SJSA1 (cell line): ENCODE results near the gene TGFA. TPM values are rescaled to one million over a fixed set of nuclear protein-coding genes. Genes with fewer than 3 reads are reported as not detected.
A peak's percentile ranks its signal among the peaks of the same experiment; 100 is the strongest.

Experiments
- DNase-seq, 2 experiments: peaks; one replicate each; pipeline ENCODE4 v3.0.0-alpha.2; 2015 to 2020; ENCODE audit warnings: low spot score in 2 of 2, low read depth in 1 of 2
- H3K27ac ChIP-seq: fragments of 250-450 bp; sonication (Bioruptor Pico); 2 replicates; pipeline ENCODE4 v1.5.1; 2020; ENCODE audit warnings: mild to moderate bottlenecking, moderate library complexity
- H3K27me3 ChIP-seq: fragments of 250-450 bp; sonication (Bioruptor Pico); replicated peaks from 2 replicates; pipeline ENCODE4 v1.5.1; 2020; ENCODE audit warnings: mild to moderate bottlenecking, moderate library complexity
- H3K36me3 ChIP-seq: fragments of 250-450 bp; sonication (Bioruptor Pico); 2 replicates; pipeline ENCODE4 v1.5.1; 2020; ENCODE audit warnings: mild to moderate bottlenecking
- H3K4me1 ChIP-seq: fragments of 250-450 bp; sonication (Bioruptor Pico); replicated peaks from 2 replicates; pipeline ENCODE4 v1.6.1; 2021; ENCODE audit warnings: mild to moderate bottlenecking
- H3K4me3 ChIP-seq: fragments of 250-450 bp; sonication (Bioruptor Pico); 2 replicates; pipeline ENCODE4 v1.5.1; 2020; ENCODE audit warnings: mild to moderate bottlenecking
- H3K9me3 ChIP-seq: fragments of 250-450 bp; sonication (Bioruptor Pico); replicated peaks from 2 replicates; pipeline ENCODE4 v1.5.1; 2020; ENCODE audit warnings: mild to moderate bottlenecking
- total RNA-seq: library from RNA; depleted of rRNA; stranded (reverse); fragments of >200 nt; shearing (Covaris generic); gene quantifications from 2 replicates; pipeline ENCODE4 v1.2.3, GENCODE V29; 2014

The TGFA gene
- total RNA-seq, 1 experiment from 2014 or later = 0.42 TPM

- no peak for DNase-seq
- no peaks in the 10 kb centered on the region for H3K4me1 ChIP-seq
- no peak overlapping the region for H3K4me3 ChIP-seq
- H3K27me3 ChIP-seq = no peaks in the 10 kb centered on the region
- no peak overlapping the region for H3K27ac ChIP-seq
- H3K36me3 ChIP-seq = no peaks in the 10 kb centered on the region
- no peaks in the 10 kb centered on the region for H3K9me3 ChIP-seq
These were observed 8.3 kb upstream of the TGFA start for GRCh38 chr2:70561893-70562292.

- Histone ChIP-seq H3K4me1 (no peaks in the 10 kb centered on the region), H3K9me3 (no peaks in the 10 kb centered on the region), H3K4me3 (no peak overlapping the region), H3K27ac (no peak overlapping the region), H3K36me3 (no peaks in the 10 kb centered on the region), H3K27me3 (0 out of 2 replicates have a peak, but pooled peaks cover 5% of the 10 kb centered on the region)
- DNase-seq = no peak
These were observed 6.8 kb upstream of the TGFA start for GRCh38 chr2:70560442-70560841.

DNA sequence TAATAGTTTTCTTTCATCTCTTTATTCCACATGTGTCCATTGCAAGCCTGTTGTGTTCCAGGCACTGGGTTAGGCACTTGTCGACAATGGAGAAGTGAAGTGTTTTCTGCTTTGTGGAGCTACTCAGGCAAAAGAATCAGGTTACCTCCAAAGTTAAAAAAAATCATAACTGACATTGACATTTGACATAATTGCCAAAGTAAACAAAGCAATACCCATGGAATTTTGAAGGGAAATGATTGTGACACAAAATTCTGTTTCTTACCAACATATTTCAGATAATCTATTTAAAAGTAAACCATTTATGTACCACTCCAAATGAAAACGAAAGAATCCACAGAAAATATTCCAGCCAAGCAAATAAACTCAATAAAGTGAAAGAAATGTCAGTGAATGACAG lies 6.4 kb upstream of the TGFA start:
- DNase-seq = no peak

DNA sequence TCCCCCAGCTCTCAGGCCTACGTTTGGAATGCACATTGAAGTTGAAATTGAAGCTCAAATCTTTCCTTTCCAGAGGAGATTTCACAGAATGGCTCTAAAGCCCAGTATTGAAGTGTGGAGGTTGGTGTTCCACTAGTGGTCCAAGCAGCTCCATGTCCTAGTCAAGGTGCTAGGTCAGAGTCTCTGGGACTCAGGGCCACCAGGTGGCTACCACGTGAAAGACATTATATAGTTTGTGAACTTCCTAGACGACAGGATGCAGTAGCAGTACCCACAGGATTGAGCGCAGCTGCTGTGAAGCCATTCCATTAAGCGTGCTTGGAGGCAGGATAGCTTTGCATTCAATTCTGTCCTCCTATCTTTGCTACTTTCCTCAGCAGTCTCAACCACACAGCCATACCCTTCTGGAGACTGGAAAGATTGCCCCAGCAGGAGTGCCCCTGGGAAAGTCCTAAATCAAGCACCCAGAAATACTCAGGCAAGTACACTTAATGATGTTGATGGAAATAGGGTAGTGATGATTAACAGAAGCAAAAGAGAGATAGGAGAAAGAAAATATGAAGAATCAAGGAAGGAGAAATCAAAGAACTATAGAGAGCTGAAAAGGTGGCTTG lies 4.7 kb upstream of the TGFA start:
- Histone ChIP-seq H3K27me3 (peaks cover 22% of the 10 kb centered on the region), H3K27ac (no peak overlapping the region), H3K9me3 (no peaks in the 10 kb centered on the region), H3K4me1 (peaks cover 8% of the 10 kb centered on the region), H3K4me3 (no peak overlapping the region), H3K36me3 (no peaks in the 10 kb centered on the region)
- no peak for DNase-seq

More for the DNA sequence above, 6.4 kb upstream of the TGFA start:
- no peak overlapping the region for H3K27ac ChIP-seq
- no peaks in the 10 kb centered on the region for H3K9me3 ChIP-seq
- no peaks in the 10 kb centered on the region for H3K36me3 ChIP-seq
- H3K4me1 ChIP-seq = no peaks in the 10 kb centered on the region
- H3K4me3 ChIP-seq = no peak overlapping the region
- H3K27me3 ChIP-seq = peaks cover 8% of the 10 kb centered on the region; the same call in 1 of the 2 replicates

DNA sequence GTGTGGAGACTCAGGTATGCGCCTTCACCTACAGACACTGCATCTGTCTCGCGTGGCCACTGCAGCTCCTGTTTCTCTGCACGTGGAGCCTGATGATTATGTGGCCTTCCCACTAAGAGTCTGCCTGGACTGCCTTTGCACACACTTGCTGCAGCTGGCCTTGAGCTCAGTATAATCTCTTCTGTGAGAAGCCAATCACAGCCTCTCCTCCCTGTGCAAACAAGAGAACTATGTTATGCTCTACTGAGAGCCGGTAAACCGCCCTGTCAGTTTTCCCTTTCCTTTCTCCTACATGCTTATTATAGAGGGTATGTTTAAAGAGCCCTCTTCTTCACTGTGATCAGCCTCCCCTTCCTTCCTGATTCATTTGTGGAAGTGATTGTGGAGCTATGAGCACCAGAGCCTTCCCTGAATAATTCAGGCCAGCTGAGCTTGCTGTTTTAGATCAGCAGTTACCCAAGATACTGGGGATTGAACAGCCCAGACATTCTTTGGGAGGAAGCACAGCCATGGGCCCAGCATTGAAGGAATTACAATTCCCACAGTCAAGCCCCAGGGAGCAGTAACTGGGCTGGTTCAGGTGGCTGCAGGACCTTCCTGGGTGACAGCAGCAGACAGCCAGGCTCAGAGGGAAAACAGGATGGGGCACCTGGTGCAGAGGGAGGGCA lies 3.7 kb upstream of the TGFA start:
- H3K36me3 ChIP-seq = no peaks in the 10 kb centered on the region
- no peak overlapping the region for H3K4me3 ChIP-seq
- H3K27me3 ChIP-seq = peaks cover 32% of the 10 kb centered on the region
- no peak overlapping the region for H3K27ac ChIP-seq
- no peak for DNase-seq
- H3K9me3 ChIP-seq = no peaks in the 10 kb centered on the region
- H3K4me1 ChIP-seq = peaks cover 15% of the 10 kb centered on the region

- Histone ChIP-seq H3K4me1 (peaks cover 15% of the 10 kb centered on the region), H3K4me3 (no peak overlapping the region), H3K27ac (no peak overlapping the region), H3K27me3 (peaks cover 39% of the 10 kb centered on the region), H3K9me3 (no peaks in the 10 kb centered on the region), H3K36me3 (no peaks in the 10 kb centered on the region)
- DNase-seq = no peak
These were observed 3.0 kb upstream of the TGFA start for GRCh38 chr2:70556608-70557007.

DNA sequence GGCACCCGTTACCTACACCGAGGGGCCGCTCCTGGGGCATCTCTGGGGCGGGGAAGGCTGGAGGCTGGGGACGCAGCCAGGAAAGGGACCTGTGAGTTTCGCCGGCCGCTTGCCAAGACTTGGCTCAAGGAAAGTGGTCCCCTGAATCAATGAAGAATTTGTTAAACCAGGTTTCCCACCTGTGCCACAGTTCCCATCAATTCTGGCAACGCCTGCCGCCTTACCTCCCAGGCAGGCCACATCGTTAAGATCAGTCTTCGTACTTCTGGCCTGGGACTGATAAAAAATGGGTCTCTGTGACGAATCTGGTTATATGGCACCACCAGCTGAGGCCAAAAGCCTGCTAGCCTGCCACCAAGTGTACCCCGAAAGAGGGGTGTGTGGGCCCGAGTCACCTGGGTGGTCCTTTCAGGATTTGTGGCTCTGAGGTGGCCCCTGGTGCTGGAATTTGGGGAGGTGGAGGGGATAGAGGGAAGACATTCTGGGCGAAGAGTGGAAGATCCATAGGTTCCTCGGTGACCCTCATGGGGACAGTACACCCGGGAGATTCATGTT lies 789 bp upstream of the TGFA start:
- Histone ChIP-seq H3K27me3 (peaks cover 55% of the 10 kb centered on the region), H3K9me3 (no peaks in the 10 kb centered on the region), H3K27ac (no peak overlapping the region), H3K4me3 (peak overlapping the region; percentile 33), H3K4me1 (peaks cover 15% of the 10 kb centered on the region), H3K36me3 (no peaks in the 10 kb centered on the region)
- no peak for DNase-seq

DNA sequence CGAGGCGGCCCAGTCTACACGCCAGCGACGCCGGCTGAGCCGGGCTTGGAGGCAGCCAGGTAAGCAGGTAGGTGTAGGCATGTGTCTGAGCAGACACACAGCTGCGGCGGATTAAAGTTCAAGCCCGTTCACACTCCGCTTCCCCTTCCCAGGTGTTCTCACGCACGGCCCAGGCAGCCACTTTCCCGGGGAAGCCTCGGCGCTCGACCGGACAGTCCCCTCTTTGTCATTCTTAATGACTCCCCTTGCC lies 367 bp downstream of the TGFA start:
- H3K9me3 ChIP-seq = no peaks in the 10 kb centered on the region
- peaks cover 15% of the 10 kb centered on the region for H3K4me1 ChIP-seq
- H3K27me3 ChIP-seq = peaks cover 55% of the 10 kb centered on the region
- DNase-seq = no peak
- no peak overlapping the region for H3K27ac ChIP-seq
- no peaks in the 10 kb centered on the region for H3K36me3 ChIP-seq
- peak overlapping the region; percentile 33 for H3K4me3 ChIP-seq

GRCh38 chr2:70552501-70553333 lies 909 bp downstream of the TGFA start:
- Histone ChIP-seq H3K4me3 (peak overlapping the region; percentile 33), H3K9me3 (no peaks in the 10 kb centered on the region), H3K27ac (no peak overlapping the region), H3K4me1 (peaks cover 15% of the 10 kb centered on the region), H3K36me3 (no peaks in the 10 kb centered on the region), H3K27me3 (peaks cover 55% of the 10 kb centered on the region)
- no peak for DNase-seq

DNA sequence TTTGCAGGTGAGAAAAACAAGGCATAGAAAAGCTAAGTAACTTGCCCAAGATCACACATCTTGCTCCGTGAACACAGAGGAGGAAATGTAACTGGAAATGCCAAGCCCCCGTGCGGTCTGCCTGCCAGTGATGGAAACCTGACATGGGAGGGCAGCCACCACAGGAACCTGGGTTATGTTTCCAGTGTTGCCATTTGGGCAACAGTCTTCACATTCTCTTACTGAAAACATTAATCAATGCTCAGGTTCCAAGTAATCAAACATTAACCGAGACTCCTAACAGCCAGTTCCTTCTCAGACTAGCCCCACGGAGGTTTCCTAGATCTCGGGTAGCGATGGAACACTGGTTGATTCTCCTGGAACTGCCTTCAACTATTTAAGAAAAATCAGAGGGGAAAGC lies 2.5 kb downstream of the TGFA start:
- Histone ChIP-seq H3K9me3 (no peaks in the 10 kb centered on the region), H3K4me1 (peaks cover 15% of the 10 kb centered on the region), H3K4me3 (no peak overlapping the region), H3K27me3 (peaks cover 50% of the 10 kb centered on the region), H3K27ac (no peak overlapping the region), H3K36me3 (no peaks in the 10 kb centered on the region)
- no peak for DNase-seq

DNA sequence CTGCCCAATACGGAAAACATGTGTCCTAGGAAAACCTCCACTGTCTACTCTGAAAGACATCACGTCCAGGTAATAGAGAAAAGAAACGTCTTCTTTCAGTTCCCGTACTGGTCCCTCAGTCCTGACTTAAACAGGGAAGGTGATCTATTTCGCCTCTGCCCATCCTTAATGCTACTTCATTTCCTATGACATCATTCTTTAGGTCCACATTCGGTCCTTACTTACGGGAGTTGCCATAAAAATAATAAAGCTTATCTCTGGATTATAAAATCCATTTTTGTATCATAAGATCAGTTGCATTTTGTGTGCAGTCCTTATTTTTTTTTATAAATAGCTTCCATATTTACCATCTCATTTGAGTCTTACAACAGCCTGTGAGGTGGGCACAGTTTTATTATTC lies 3.7 kb downstream of the TGFA start:
- H3K27ac ChIP-seq = no peak overlapping the region
- DNase-seq = no peak
- H3K36me3 ChIP-seq = no peaks in the 10 kb centered on the region
- H3K9me3 ChIP-seq = no peaks in the 10 kb centered on the region
- peaks cover 52% of the 10 kb centered on the region for H3K27me3 ChIP-seq
- no peak overlapping the region for H3K4me3 ChIP-seq
- peaks cover 15% of the 10 kb centered on the region for H3K4me1 ChIP-seq

- H3K36me3 ChIP-seq = no peaks in the 10 kb centered on the region
- H3K27me3 ChIP-seq = peaks cover 49% of the 10 kb centered on the region
- no peaks in the 10 kb centered on the region for H3K9me3 ChIP-seq
- no peak overlapping the region for H3K27ac ChIP-seq
- peaks cover 11% of the 10 kb centered on the region for H3K4me1 ChIP-seq
- H3K4me3 ChIP-seq = no peak overlapping the region
- DNase-seq = no peak
These were observed 4.4 kb downstream of the TGFA start for GRCh38 chr2:70549064-70549710.

GRCh38 chr2:70548233-70548632 lies 5.4 kb downstream of the TGFA start:
- no peak overlapping the region for H3K4me3 ChIP-seq
- no peak overlapping the region for H3K27ac ChIP-seq
- H3K9me3 ChIP-seq = no peaks in the 10 kb centered on the region
- peaks cover 6% of the 10 kb centered on the region for H3K4me1 ChIP-seq
- DNase-seq = no peak
- H3K27me3 ChIP-seq = peaks cover 42% of the 10 kb centered on the region
- no peaks in the 10 kb centered on the region for H3K36me3 ChIP-seq

DNA sequence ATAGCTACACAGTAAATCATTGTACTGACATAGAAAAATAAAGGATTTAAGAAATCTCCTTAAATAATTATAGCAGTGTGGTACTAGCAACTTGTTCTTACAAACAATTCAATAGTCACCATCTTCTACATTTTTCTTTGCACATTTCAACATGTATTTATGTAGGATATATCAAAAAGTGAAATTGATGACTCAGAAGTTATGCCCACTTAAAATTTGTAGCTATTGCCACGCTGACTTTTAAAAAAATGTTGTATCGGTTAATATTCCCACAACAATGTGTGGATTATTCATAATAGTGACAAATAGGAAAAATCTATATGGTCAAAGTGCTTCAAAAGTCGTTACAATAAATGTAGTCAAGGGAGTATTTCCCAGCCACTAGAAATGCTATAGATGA lies 6.7 kb downstream of the TGFA start:
- Histone ChIP-seq H3K36me3 (no peaks in the 10 kb centered on the region), H3K27me3 (peaks cover 32% of the 10 kb centered on the region)

More for the DNA sequence above, 6.7 kb downstream of the TGFA start:
- Histone ChIP-seq H3K4me3 (no peak overlapping the region), H3K27ac (no peak overlapping the region), H3K9me3 (no peaks in the 10 kb centered on the region), H3K4me1 (no peaks in the 10 kb centered on the region)
- DNase-seq = no peak
